K562 (cell line): Measurements from ENCODE around the gene CDK5RAP3. TPM values are rescaled to one million over a fixed set of nuclear protein-coding genes. Genes with fewer than 3 reads are reported as not detected.

ENCODE experiments used
- ATAC-seq: fragments of 200-7000 bp; cut with Tn5 transposase; 3 replicates; pipeline ENCODE4 v1.9.1; 2020; ENCODE audit warnings: moderate library complexity
- BruUV-seq: library from RNA; stranded (reverse); fragments of 400-500 nt; replicated peaks from 2 replicates; lab custom pipeline; 2021; lab: Mats Ljungman, UMichigan
- CTCF ChIA-PET: fragments of 300-600 bp; formaldehyde crosslinking; extraction: SDS; loops from one replicate; lab custom pipeline; 2021; ENCODE audit warnings: low intra/inter-chr PET ratio; lab: Yijun Ruan, JAX
- POLR2A ChIA-PET: fragments of 300-600, 350-650 bp; sonication (Branson Sonifier 250); formaldehyde crosslinking; extraction: SDS; loops from one replicate; lab custom pipeline; 2021; ENCODE audit warnings: antibody characterized with exemption, inconsistent platforms; lab: Yijun Ruan, JAX
- DNase-seq, 4 experiments: peaks; one replicate each; pipeline versions ENCODE4 v3.0.0 to v3.0.0-alpha.2; 2011 to 2018; ENCODE audit warnings: low spot score in 3 of 4, mixed read lengths in 3 of 4; ENCODE audit errors: extremely low read depth in 1 of 4
- FAIRE-seq: peaks from 2 replicates; lab custom pipeline; 2011; peaks lifted over from hg19 to GRCh38; lab: Jason Lieb, UNC
- H2AFZ ChIP-seq: 2 replicates; pipeline ENCODE4 v1.6.0; 2011; ENCODE audit warnings: low read depth, low read length, control low read depth, inconsistent platforms
- H3K27ac ChIP-seq: fragments of 200-600 bp; 3 replicates; pipeline ENCODE4 v1.8.0; 2011; ENCODE audit warnings: low read depth, mild to moderate bottlenecking, control low read depth, inconsistent platforms, low read length, moderate library complexity, mixed read lengths; ENCODE audit errors: extremely low read depth
- H3K27me3 ChIP-seq, 2 experiments: fragments of 300-600 bp in 1 of 2; 2 replicates in 1 of 2; 3 replicates in 1 of 2; pipeline versions ENCODE4 v1.6.0 to v1.8.0; 2011; ENCODE audit warnings: inconsistent platforms in 2 of 2, low read length in 2 of 2, mild to moderate bottlenecking in 1 of 2, mixed read lengths in 1 of 2, moderate library complexity in 1 of 2; ENCODE audit not compliant: control insufficient read depth in 2 of 2, insufficient read depth in 2 of 2
- H3K36me3 ChIP-seq: fragments of 300-600 bp; 3 replicates; pipeline ENCODE4 v1.8.0; 2011; ENCODE audit warnings: mild to moderate bottlenecking, low read length, inconsistent platforms; ENCODE audit not compliant: control insufficient read depth, insufficient read depth
- H3K4me1 ChIP-seq, 2 experiments: fragments of 200-600 bp in 1 of 2; replicated peaks in 1 of 2; 2 replicates in 1 of 2; 3 replicates in 1 of 2; pipeline versions ENCODE4 v1.5.1 to v1.8.0; 2011; ENCODE audit warnings: inconsistent platforms in 2 of 2, low read length in 2 of 2, mild to moderate bottlenecking in 1 of 2, mixed read lengths in 1 of 2, moderate library complexity in 1 of 2; ENCODE audit not compliant: control insufficient read depth in 2 of 2, insufficient read depth in 2 of 2
- H3K4me2 ChIP-seq: 2 replicates; pipeline ENCODE4 v1.6.1; 2011; ENCODE audit warnings: low read length, control low read depth, inconsistent platforms, mixed read lengths; ENCODE audit not compliant: insufficient read depth
- H3K4me3 ChIP-seq: fragments of 200-600 bp; sonication (generic), shearing (Covaris generic); 2 replicates; pipeline ENCODE4 v1.5.1; 2016; ENCODE audit warnings: control low read depth, inconsistent platforms
- H3K79me2 ChIP-seq: fragments of 200-600 bp; 3 replicates; pipeline ENCODE4 v1.8.0; 2011; ENCODE audit warnings: low read length, inconsistent platforms; ENCODE audit not compliant: control insufficient read depth, insufficient read depth
- H3K9ac ChIP-seq, 2 experiments: 2 replicates each; pipeline versions ENCODE4 v1.6.0 to v1.6.1; 2011; ENCODE audit warnings: low read depth in 2 of 2, low read length in 2 of 2, control low read depth in 1 of 2, inconsistent platforms in 1 of 2, mild to moderate bottlenecking in 1 of 2, mixed read lengths in 1 of 2; ENCODE audit not compliant: insufficient read depth in 1 of 2
- H3K9me1 ChIP-seq: one replicate; pipeline ENCODE4 v1.6.0; 2011; ENCODE audit warnings: inconsistent platforms, mild to moderate bottlenecking, low read length, moderate library complexity; ENCODE audit not compliant: control insufficient read depth, insufficient read depth
- H3K9me3 ChIP-seq: replicated peaks from 2 replicates; pipeline ENCODE4 v1.5.1; 2011; ENCODE audit warnings: low read depth, low read length, inconsistent platforms; ENCODE audit not compliant: control insufficient read depth, insufficient read depth
- H4K20me1 ChIP-seq: replicated peaks from 2 replicates; pipeline ENCODE4 v1.6.1; 2011; ENCODE audit warnings: low read length, inconsistent platforms, mixed read lengths; ENCODE audit not compliant: control insufficient read depth, insufficient read depth
- E2F3 ChIP-seq: fragments of 250-450 bp; sonication (Bioruptor Pico); IDR thresholded peaks from 2 replicates; pipeline ENCODE4 v1.4.0; 2020; ENCODE audit warnings: mild to moderate bottlenecking
- HNRNPLL ChIP-seq: fragments of 200-400 bp; formaldehyde crosslinking; IDR thresholded peaks from 2 replicates; pipeline ENCODE4 v1.6.1; 2017; ENCODE audit warnings: low read length, low read depth, mild to moderate bottlenecking; ENCODE audit not compliant: poor library complexity, severe bottlenecking
- IRF2 ChIP-seq: sonication (generic); formaldehyde crosslinking; IDR thresholded peaks from 2 replicates; pipeline ENCODE4 v1.8.1; 2022; ENCODE audit warnings: mild to moderate bottlenecking, missing genetic modification reagents
- KLF10 ChIP-seq: fragments of 250-450 bp; sonication (Bioruptor Pico); IDR thresholded peaks from 2 replicates; pipeline ENCODE4 v1.6.1; 2021; ENCODE audit warnings: matching md5 sums
- LARP7 ChIP-seq: fragments of 450-650 bp; IDR thresholded peaks from 2 replicates; pipeline ENCODE4 v1.6.1; 2016
- NCOA1 ChIP-seq: fragments of 450-650 bp; IDR thresholded peaks from 2 replicates; pipeline ENCODE4 v1.6.1; 2016; ENCODE audit warnings: low read depth
- NFIX ChIP-seq: fragments of 250-450 bp; sonication (Bioruptor Pico); IDR thresholded peaks from 2 replicates; pipeline ENCODE4 v1.4.0; 2020; ENCODE audit warnings: low read depth, mild to moderate bottlenecking, moderate library complexity
- NR4A1 ChIP-seq, 2 experiments: fragments of 250-450 bp in 1 of 2; fragments of 450-650 bp in 1 of 2; sonication (Bioruptor Pico) in 1 of 2; IDR thresholded peaks; 2 replicates each; pipeline versions ENCODE4 v1.4.0 to v1.6.1; 2016 to 2020; ENCODE audit warnings: mild to moderate bottlenecking in 2 of 2, missing compliant biosample characterization in 1 of 2, missing genetic modification characterization in 1 of 2, moderate library complexity in 1 of 2
- SAP30 ChIP-seq: fragments of 200-600 bp; sonication (generic); IDR thresholded peaks from 2 replicates; pipeline ENCODE4 v1.6.1; 2012; ENCODE audit warnings: borderline replicate concordance, low read depth, mild to moderate bottlenecking, moderate library complexity, low read length, control low read depth, inconsistent platforms; ENCODE audit not compliant: insufficient read depth, poor library complexity, severe bottlenecking
- ZKSCAN8 ChIP-seq: fragments of 200-800 bp; sonication (Bioruptor generic); IDR thresholded peaks from 2 replicates; pipeline ENCODE4 v1.6.1; 2016; ENCODE audit warnings: missing genetic modification characterization, missing compliant biosample characterization
- WGBS: fragments of 100-300 bp; shearing (Covaris generic); methylation state at CpG from one replicate; pipeline ENCODE4 v1.1.6; 2016; ENCODE audit warnings: low coverage, mixed read lengths; ENCODE audit not compliant: insufficient coverage; ENCODE audit errors: missing lambda C conversion rate; 5-methylcytosine and 5-hydroxymethylcytosine counted together
- in situ Hi-C: fragments of 300-500 bp; cut with MboI; formaldehyde crosslinking; loops from 4 replicates; pipeline ENCODE4 v1.15.0; 2018; ENCODE audit warnings: inconsistent platforms, mixed read lengths
- intact Hi-C: fragments of 100-400 bp; cut with micrococcal nuclease; formaldehyde crosslinking; loops from 2 replicates; pipeline ENCODE4 v1.14.2; 2022
- polyA plus RNA-seq, 8 experiments: library from polyadenylated mRNA; depleted of rRNA in 4 of 8; stranded (reverse) in 5 of 8; unstranded in 3 of 8; fragments of >200 nt; fragmentation: Nextera tagmentation in 2 of 8; fragmentation: Illumina TruSeq in 1 of 8; extraction: Ambion mirVana in 2 of 8; extraction: Trizol in 1 of 8; gene quantifications; 2 replicates each; pipeline versions ENCODE4 v1.2.1 to v1.2.3, GENCODE V29; 2011 to 2014; ENCODE audit warnings: inconsistent platforms in 1 of 8, missing spikeins in 1 of 8
- total RNA-seq, 7 experiments: library from RNA; depleted of rRNA in 6 of 7; stranded (reverse); fragments of >200 nt in 6 of 7; fragmentation: Illumina TruSeq in 2 of 7; extraction: Trizol in 2 of 7; gene quantifications; 2 replicates each; pipeline versions ENCODE4 v1.2.1 to v1.2.3, GENCODE V29; 2011 to 2021; ENCODE audit warnings: low replicate concordance in 1 of 7
- TF ChIP-seq, protein P1 (sequence below): sonication (generic); formaldehyde crosslinking; IDR thresholded peaks from 2 replicates; pipeline ENCODE4 v1.8.0; 2022; ENCODE audit warnings: mild to moderate bottlenecking, missing genetic modification reagents
- TF ChIP-seq, protein P2 (sequence below), 2 experiments: fragments of 450-650 bp in 1 of 2; IDR thresholded peaks; 2 replicates each; pipeline ENCODE4 v1.6.1; 2011 to 2017; ENCODE audit warnings: low read depth in 2 of 2, antibody characterized with exemption in 1 of 2, borderline replicate concordance in 1 of 2, low read length in 1 of 2, mild to moderate bottlenecking in 1 of 2, mixed read lengths in 1 of 2; ENCODE audit not compliant: control insufficient read depth in 1 of 2
- TF ChIP-seq, protein P3 (sequence below): sonication (generic); formaldehyde crosslinking; IDR thresholded peaks from 2 replicates; pipeline ENCODE4 v1.8.1; 2023; ENCODE audit warnings: mild to moderate bottlenecking, missing genetic modification reagents

Gene CDK5RAP3
- total and polyA plus RNA-seq, 9 of the 15 experiments (the other 6 are each of a cell fraction or from before 2014, with no cell fraction given) = 44.2 to 202 (median 91.5) TPM

DNA sequence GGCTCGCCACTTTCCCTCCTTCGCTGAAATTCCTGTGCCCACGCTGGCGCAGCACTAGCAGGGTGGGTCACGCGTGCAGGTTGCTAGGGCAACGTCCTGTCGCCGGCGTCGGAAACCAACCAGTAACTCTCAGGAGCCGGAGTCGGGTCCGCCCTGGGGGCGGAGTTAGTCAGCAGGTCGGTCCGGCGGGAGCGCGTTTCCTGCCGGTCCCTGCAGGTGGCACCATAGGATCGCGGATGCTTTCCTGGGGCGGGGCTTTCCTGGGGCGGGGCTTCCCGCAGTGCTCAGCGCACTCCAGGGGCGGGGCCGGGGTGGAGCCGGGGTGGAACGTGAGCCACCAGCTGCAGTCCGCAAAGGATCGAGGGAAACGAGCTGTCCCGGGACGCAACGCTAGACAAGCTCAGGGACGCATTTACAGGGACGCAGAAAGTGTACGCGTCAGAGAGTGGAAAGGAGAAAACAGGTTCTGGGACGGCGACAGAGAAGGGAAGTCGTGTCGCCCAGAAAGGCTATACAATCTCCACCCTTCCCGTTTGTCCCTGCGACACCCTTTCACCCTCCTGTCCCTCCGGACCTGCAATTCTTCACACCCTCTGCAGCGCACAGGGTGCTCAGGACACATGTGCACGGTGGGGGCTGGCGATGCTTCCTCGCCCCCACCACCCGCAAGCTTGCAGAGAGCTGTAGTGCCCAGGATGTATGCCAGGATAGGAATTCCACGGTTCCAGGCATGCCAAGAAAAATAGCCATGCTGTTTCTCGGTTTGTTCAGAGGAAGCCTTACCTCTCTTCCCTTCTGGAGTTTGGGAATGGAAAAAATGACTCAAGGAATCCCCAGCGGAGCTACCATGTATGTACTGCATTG is 54.4 kb downstream of the CDK5RAP3 start:
- H3K36me3 ChIP-seq = no peaks in the 10 kb centered on the region
- intact Hi-C loops = loop anchor here (2.0 to 10.0 kb wide), 2 partner anchors 24 to 230 kb away; partner anchors contain the start of gene NFE2L1
- H4K20me1 ChIP-seq = no peaks in the 10 kb centered on the region
- no TSS peak for BruUV-seq
- WGBS = under 1% methylated on average over 43 of the region's 56 CpGs
- no peaks in the 10 kb centered on the region for H3K9me3 ChIP-seq
- H3K4me1 ChIP-seq = peaks cover 23 to 39% of the 10 kb centered on the region in 2 experiments; a peak in 4 of 5 replicates
- H3K9ac ChIP-seq = peak overlapping the region; percentile 3 to 87; a peak in 3 of 4 replicates
- peak overlapping the region; percentile 8; the same call in 1 of the 3 replicates for H3K27ac ChIP-seq
- no peaks in the 10 kb centered on the region for H3K27me3 ChIP-seq
- ATAC-seq (peak; percentile 94), DNase-seq (peak; percentile 95 to 97 (median 96)), FAIRE-seq (peak; percentile 92)
- H3K4me3 ChIP-seq = peak overlapping the region; percentile 41
- peak overlapping the region; percentile 97 for H3K4me2 ChIP-seq
- ChIA-PET CTCF (interaction anchor here (0.6 to 4.7 kb wide), 12 partner anchors 23 to 1821 kb away, joined by 3 to 54 read pairs (median 3); partner anchors contain the start of genes NFE2L1 and SP2), POLR2A (interaction anchor here (0.6 to 2.1 kb wide), 6 partner anchors 23 to 194 kb away, joined by 3 to 16 read pairs (median 3); partner anchors contain the start of genes LRRC46, MRPL10 and NFE2L1)
- H2AFZ ChIP-seq = peak overlapping the region; percentile 99
- H3K79me2 ChIP-seq = no peaks in the 10 kb centered on the region
- no peaks in the 10 kb centered on the region for H3K9me1 ChIP-seq
- in situ Hi-C loops = loop anchor here (5.0 kb wide), 2 partner anchors 42 to 117 kb away; no protein-coding TSS in a partner anchor
- TF ChIP-seq, protein P1, sequence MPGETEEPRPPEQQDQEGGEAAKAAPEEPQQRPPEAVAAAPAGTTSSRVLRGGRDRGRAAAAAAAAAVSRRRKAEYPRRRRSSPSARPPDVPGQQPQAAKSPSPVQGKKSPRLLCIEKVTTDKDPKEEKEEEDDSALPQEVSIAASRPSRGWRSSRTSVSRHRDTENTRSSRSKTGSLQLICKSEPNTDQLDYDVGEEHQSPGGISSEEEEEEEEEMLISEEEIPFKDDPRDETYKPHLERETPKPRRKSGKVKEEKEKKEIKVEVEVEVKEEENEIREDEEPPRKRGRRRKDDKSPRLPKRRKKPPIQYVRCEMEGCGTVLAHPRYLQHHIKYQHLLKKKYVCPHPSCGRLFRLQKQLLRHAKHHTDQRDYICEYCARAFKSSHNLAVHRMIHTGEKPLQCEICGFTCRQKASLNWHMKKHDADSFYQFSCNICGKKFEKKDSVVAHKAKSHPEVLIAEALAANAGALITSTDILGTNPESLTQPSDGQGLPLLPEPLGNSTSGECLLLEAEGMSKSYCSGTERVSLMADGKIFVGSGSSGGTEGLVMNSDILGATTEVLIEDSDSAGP (CRISPR knock-in tag) = no peak
- TF ChIP-seq IRF2 (CRISPR knock-in tag) (no peak), KLF10 (CRISPR knock-in tag) (no peak), SAP30 (peak; percentile 93), NCOA1 (no peak), ZKSCAN8 (CRISPR knock-in tag) (no peak), E2F3 (CRISPR knock-in tag) (no peak), NFIX (CRISPR knock-in tag) (no peak), LARP7 (no peak), HNRNPLL (peak; percentile 80), NR4A1 (CRISPR knock-in tag; IDR thresholded peaks at IDR 0.05) (no peak), NR4A1 (tag; IDR thresholded peaks at IDR 0.05) (no peak)
- TF ChIP-seq, protein P2, sequence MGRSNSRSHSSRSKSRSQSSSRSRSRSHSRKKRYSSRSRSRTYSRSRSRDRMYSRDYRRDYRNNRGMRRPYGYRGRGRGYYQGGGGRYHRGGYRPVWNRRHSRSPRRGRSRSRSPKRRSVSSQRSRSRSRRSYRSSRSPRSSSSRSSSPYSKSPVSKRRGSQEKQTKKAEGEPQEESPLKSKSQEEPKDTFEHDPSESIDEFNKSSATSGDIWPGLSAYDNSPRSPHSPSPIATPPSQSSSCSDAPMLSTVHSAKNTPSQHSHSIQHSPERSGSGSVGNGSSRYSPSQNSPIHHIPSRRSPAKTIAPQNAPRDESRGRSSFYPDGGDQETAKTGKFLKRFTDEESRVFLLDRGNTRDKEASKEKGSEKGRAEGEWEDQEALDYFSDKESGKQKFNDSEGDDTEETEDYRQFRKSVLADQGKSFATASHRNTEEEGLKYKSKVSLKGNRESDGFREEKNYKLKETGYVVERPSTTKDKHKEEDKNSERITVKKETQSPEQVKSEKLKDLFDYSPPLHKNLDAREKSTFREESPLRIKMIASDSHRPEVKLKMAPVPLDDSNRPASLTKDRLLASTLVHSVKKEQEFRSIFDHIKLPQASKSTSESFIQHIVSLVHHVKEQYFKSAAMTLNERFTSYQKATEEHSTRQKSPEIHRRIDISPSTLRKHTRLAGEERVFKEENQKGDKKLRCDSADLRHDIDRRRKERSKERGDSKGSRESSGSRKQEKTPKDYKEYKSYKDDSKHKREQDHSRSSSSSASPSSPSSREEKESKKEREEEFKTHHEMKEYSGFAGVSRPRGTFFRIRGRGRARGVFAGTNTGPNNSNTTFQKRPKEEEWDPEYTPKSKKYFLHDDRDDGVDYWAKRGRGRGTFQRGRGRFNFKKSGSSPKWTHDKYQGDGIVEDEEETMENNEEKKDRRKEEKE (IDR thresholded peaks at IDR 0.05; ENCODE audit: borderline replicate concordance in 1 of 2, control insufficient read depth in 1 of 2, low read depth in 2 of 2, low read length in 1 of 2) = no peak
- TF ChIP-seq, protein P3, sequence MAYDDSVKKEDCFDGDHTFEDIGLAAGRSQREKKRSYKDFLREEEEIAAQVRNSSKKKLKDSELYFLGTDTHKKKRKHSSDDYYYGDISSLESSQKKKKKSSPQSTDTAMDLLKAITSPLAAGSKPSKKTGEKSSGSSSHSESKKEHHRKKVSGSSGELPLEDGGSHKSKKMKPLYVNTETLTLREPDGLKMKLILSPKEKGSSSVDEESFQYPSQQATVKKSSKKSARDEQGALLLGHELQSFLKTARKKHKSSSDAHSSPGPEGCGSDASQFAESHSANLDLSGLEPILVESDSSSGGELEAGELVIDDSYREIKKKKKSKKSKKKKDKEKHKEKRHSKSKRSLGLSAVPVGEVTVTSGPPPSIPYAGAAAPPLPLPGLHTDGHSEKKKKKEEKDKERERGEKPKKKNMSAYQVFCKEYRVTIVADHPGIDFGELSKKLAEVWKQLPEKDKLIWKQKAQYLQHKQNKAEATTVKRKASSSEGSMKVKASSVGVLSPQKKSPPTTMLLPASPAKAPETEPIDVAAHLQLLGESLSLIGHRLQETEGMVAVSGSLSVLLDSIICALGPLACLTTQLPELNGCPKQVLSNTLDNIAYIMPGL (CRISPR knock-in tag) = no peak
